Panc1 (cell line): ENCODE results near the gene SDS. TPM values are rescaled to one million over a fixed set of nuclear protein-coding genes. Genes with fewer than 3 reads are reported as not detected.

Source experiments
- ATAC-seq: fragments of 200-7000 bp; cut with Tn5 transposase; 2 replicates; pipeline ENCODE4 v1.9.1; 2020; ENCODE audit warnings: mild to moderate bottlenecking, moderate library complexity
- BruUV-seq: library from RNA; stranded (reverse); fragments of 400-500 nt; replicated peaks from 2 replicates; lab custom pipeline; 2021; lab: Mats Ljungman, UMichigan
- CTCF ChIA-PET: fragments of 300-600 bp; sonication (Branson Sonifier 250); formaldehyde crosslinking; loops from one replicate; lab custom pipeline; 2022; ENCODE audit warnings: antibody characterized with exemption; lab: Charles Lee
- POLR2A ChIA-PET: fragments of 300-600 bp; sonication (Branson Sonifier 250); formaldehyde crosslinking; loops from one replicate; lab custom pipeline; 2022; ENCODE audit warnings: antibody characterized with exemption; lab: Charles Lee
- DNase-seq: peaks from one replicate; pipeline ENCODE4 v3.0.0-alpha.2; 2010; ENCODE audit warnings: low read depth, low spot score
- H3K27ac ChIP-seq: 2 replicates; pipeline ENCODE4 v1.5.1; 2011; ENCODE audit warnings: mild to moderate bottlenecking, low read length, inconsistent platforms
- H3K27me3 ChIP-seq: fragments of 200-500 bp; sonication (Bioruptor generic); 2 replicates; pipeline ENCODE4 v1.6.0; 2014; ENCODE audit warnings: low read length, inconsistent platforms; ENCODE audit not compliant: control insufficient read depth, insufficient read depth
- H3K36me3 ChIP-seq: fragments of 200-500 bp; sonication (Bioruptor generic); 2 replicates; pipeline ENCODE4 v1.5.1; 2014; ENCODE audit warnings: inconsistent platforms, mild to moderate bottlenecking, low read length, moderate library complexity; ENCODE audit not compliant: control insufficient read depth, insufficient read depth
- H3K4me1 ChIP-seq: 2 replicates; pipeline ENCODE4 v1.5.1; 2011; ENCODE audit warnings: inconsistent platforms, mild to moderate bottlenecking, low read length, moderate library complexity; ENCODE audit not compliant: control insufficient read depth, insufficient read depth
- H3K4me3 ChIP-seq, 2 experiments: 2 replicates each; pipeline ENCODE4 v1.5.1; 2011 to 2012; ENCODE audit warnings: low read depth in 2 of 2, low read length in 2 of 2, mild to moderate bottlenecking in 2 of 2, inconsistent platforms in 1 of 2, moderate library complexity in 1 of 2
- H3K9me3 ChIP-seq: fragments of 200-500 bp; sonication (Bioruptor generic); 2 replicates; pipeline ENCODE4 v1.5.1; 2014; ENCODE audit warnings: low read depth, mild to moderate bottlenecking, inconsistent platforms, low read length, moderate library complexity; ENCODE audit not compliant: control insufficient read depth, insufficient read depth
- POLR2AphosphoS5 ChIP-seq: IDR thresholded peaks from 2 replicates; pipeline ENCODE4 v1.6.1; 2012; ENCODE audit warnings: mild to moderate bottlenecking, low read depth, low read length, moderate library complexity
- REST ChIP-seq, 2 experiments: IDR thresholded peaks; 2 replicates each; pipeline ENCODE4 v1.6.1; 2011 to 2012; ENCODE audit warnings: low read depth in 2 of 2, control low read depth in 1 of 2, low read length in 1 of 2, mild to moderate bottlenecking in 1 of 2, moderate library complexity in 1 of 2; ENCODE audit not compliant: insufficient read depth in 1 of 2
- SIN3A ChIP-seq: IDR thresholded peaks from 2 replicates; pipeline ENCODE4 v1.6.1; 2012; ENCODE audit warnings: low read depth, mild to moderate bottlenecking, low read length, moderate library complexity, borderline replicate concordance; ENCODE audit not compliant: insufficient read depth
- TCF7L2 ChIP-seq: IDR thresholded peaks from 2 replicates; pipeline ENCODE4 v1.6.1; 2011; ENCODE audit warnings: mild to moderate bottlenecking, low read depth, low read length, inconsistent platforms
- in situ Hi-C: cut with HindIII; loops from 2 replicates; pipeline ENCODE4 v1.10.0; 2016; ENCODE audit warnings: low sequenced_read_pairs, low pct_unique_long_range_greater_than_20kb
- intact Hi-C: fragments of 100-400 bp; cut with micrococcal nuclease; formaldehyde crosslinking; loops from one replicate; pipeline ENCODE4 v1.10.0; 2022; ENCODE audit not compliant: unreplicated experiment
- total RNA-seq: library from RNA; stranded (reverse); gene quantifications from one replicate; pipeline ENCODE4 v1.2.1, GENCODE V29; 2021; ENCODE audit not compliant: unreplicated experiment
- TF ChIP-seq, protein P1 (sequence below): fragments of 450-650 bp; IDR thresholded peaks from 2 replicates; pipeline ENCODE4 v1.5.1; 2017; ENCODE audit warnings: mild to moderate bottlenecking

The SDS gene
- total RNA-seq, 1 experiment from 2014 or later, result 0.15 TPM

GRCh38 chr12:113438523-113439300, 35.0 kb upstream of the SDS start:
- no peaks in the 10 kb centered on the region for H3K36me3 ChIP-seq
- BruUV-seq, result no TSS peak
- no peak for ATAC-seq
- ChIA-PET POLR2A (no interaction called here), CTCF (no interaction called here)
- H3K4me3 ChIP-seq, result no peak overlapping the region
- H3K27me3 ChIP-seq, result peaks cover 5% of the 10 kb centered on the region; the same call in 1 of the 2 replicates
- no peak overlapping the region for H3K27ac ChIP-seq
- no peak for TF ChIP-seq SIN3A
- no peak for TF ChIP-seq REST (IDR thresholded peaks at IDR 0.05; ENCODE audit: insufficient read depth in 1 of 2, low read depth in 2 of 2, low read length in 1 of 2)
- TF ChIP-seq, protein P1, sequence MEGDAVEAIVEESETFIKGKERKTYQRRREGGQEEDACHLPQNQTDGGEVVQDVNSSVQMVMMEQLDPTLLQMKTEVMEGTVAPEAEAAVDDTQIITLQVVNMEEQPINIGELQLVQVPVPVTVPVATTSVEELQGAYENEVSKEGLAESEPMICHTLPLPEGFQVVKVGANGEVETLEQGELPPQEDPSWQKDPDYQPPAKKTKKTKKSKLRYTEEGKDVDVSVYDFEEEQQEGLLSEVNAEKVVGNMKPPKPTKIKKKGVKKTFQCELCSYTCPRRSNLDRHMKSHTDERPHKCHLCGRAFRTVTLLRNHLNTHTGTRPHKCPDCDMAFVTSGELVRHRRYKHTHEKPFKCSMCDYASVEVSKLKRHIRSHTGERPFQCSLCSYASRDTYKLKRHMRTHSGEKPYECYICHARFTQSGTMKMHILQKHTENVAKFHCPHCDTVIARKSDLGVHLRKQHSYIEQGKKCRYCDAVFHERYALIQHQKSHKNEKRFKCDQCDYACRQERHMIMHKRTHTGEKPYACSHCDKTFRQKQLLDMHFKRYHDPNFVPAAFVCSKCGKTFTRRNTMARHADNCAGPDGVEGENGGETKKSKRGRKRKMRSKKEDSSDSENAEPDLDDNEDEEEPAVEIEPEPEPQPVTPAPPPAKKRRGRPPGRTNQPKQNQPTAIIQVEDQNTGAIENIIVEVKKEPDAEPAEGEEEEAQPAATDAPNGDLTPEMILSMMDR, result no peak
- TF ChIP-seq POLR2AphosphoS5, result no peak
- no peak for TF ChIP-seq TCF7L2
- in situ Hi-C loops, result no loop called here
- no peaks in the 10 kb centered on the region for H3K4me1 ChIP-seq
- DNase-seq, result no peak
- intact Hi-C loops, result loop anchor here (5.0 kb wide), 1 partner anchor 474 kb away; no protein-coding TSS in a partner anchor
- H3K9me3 ChIP-seq, result no peaks in the 10 kb centered on the region

GRCh38 chr12:113437729-113438100, 34.0 kb upstream of the SDS start:
- CTCF ChIA-PET, result no interaction called here
- POLR2A ChIA-PET, result no interaction called here
- Histone ChIP-seq H3K36me3 (no peaks in the 10 kb centered on the region), H3K4me3 (no peak overlapping the region), H3K9me3 (no peaks in the 10 kb centered on the region), H3K27ac (no peak overlapping the region), H3K27me3 (peaks cover 5% of the 10 kb centered on the region; the same call in 1 of the 2 replicates), H3K4me1 (no peaks in the 10 kb centered on the region)
- BruUV-seq, result no TSS peak
- no peak for DNase-seq
- no peak for TF ChIP-seq SIN3A
- in situ Hi-C loops, result no loop called here
- intact Hi-C loops, result loop anchor here (5.0 kb wide), 1 partner anchor 475 kb away; no protein-coding TSS in a partner anchor
- ATAC-seq, result no peak
